OCI-LY3 (cell line): ENCODE measurements around the gene LGALS8.

Experiments used
- CTCF ChIP-seq: fragments of 200-600, 300-600 bp; sonication (generic); IDR thresholded peaks from 2 replicates; pipeline ENCODE4 v1.5.1; 2014; ENCODE audit warnings: antibody characterized with exemption, low read length, low read depth
- EZH2phosphoT487 ChIP-seq: fragments of 200-600 bp; shearing (Covaris generic); IDR thresholded peaks from 2 replicates; pipeline ENCODE4 v1.6.1; 2018; ENCODE audit warnings: antibody characterized with exemption, mixed run types, low read depth

- no peak for TF ChIP-seq CTCF
- no peak for TF ChIP-seq EZH2phosphoT487
Observed at GRCh38 chr1:236507022-236507700, 16.6 kb upstream of the LGALS8 start.
